Type B pancreatic cell (in vitro differentiated cells): ENCODE results near the gene OR2AG1. TPM values are rescaled to one million over a fixed set of nuclear protein-coding genes. Genes with fewer than 3 reads are reported as not detected.

Experiments
- DNase-seq: peaks from one replicate; pipeline ENCODE4 v3.0.0; 2021; ENCODE audit warnings: mixed read lengths; ENCODE audit not compliant: unreplicated experiment; ENCODE audit errors: extremely low spot score
- H3K27ac Mint-ChIP-seq: 2 replicates; pipeline ENCODE4 v1.8.0; 2021; ENCODE audit warnings: mild to moderate bottlenecking, mixed read lengths
- H3K27me3 Mint-ChIP-seq: 2 replicates; pipeline ENCODE4 v1.8.0; 2021; ENCODE audit warnings: mixed read lengths
- H3K36me3 Mint-ChIP-seq: 2 replicates; pipeline ENCODE4 v1.8.0; 2021; ENCODE audit warnings: mixed read lengths
- H3K4me1 Mint-ChIP-seq: one replicate; pipeline ENCODE4 v1.8.0; 2021; ENCODE audit warnings: mixed read lengths; ENCODE audit not compliant: unreplicated experiment
- H3K4me3 Mint-ChIP-seq: 2 replicates; pipeline ENCODE4 v1.8.0; 2021; ENCODE audit warnings: mild to moderate bottlenecking, mixed read lengths
- H3K9me3 Mint-ChIP-seq: 2 replicates; pipeline ENCODE4 v1.8.0; 2021; ENCODE audit warnings: mixed read lengths
- CTCF ChIP-seq: fragments of 200-600 bp; sonication (generic); conservative IDR thresholded peaks from 2 replicates; pipeline ENCODE4 v1.5.0; 2021; ENCODE audit warnings: antibody characterized with exemption, mild to moderate bottlenecking
- total RNA-seq: library from RNA; stranded (reverse); gene quantifications from 2 replicates; pipeline ENCODE4 v1.2.1, GENCODE V29; 2021; ENCODE audit warnings: low replicate concordance

The OR2AG1 gene
- total RNA-seq, 1 donor from 2014 or later, result not detected

- no peaks in the 10 kb centered on the region for H3K9me3 Mint-ChIP-seq
- no peak overlapping the region for H3K27ac Mint-ChIP-seq
- H3K36me3 Mint-ChIP-seq, result no peaks in the 10 kb centered on the region
- no peak for TF ChIP-seq CTCF
- no peak for DNase-seq
- H3K27me3 Mint-ChIP-seq, result no peaks in the 10 kb centered on the region
- no peak overlapping the region for H3K4me3 Mint-ChIP-seq
- no peaks in the 10 kb centered on the region for H3K4me1 Mint-ChIP-seq
Measured at GRCh38 chr11:6834021-6834420, 51.2 kb downstream of the OR2AG1 start.

Other genes starting within 250 kb of the OR2AG1 start
- 19.7 and 23.5 TPM in 2 replicates for gene RRP8, start 179.4 kb upstream of the OR2AG1 start, total RNA-seq
- gene ILK, start 179.2 kb upstream of the OR2AG1 start, total RNA-seq, result 92.7 and 135 TPM in 2 replicates
- gene TAF10, start 170.8 kb upstream of the OR2AG1 start, total RNA-seq, result 121 and 130 TPM in 2 replicates
- 72.8 and 97.8 TPM in 2 replicates for gene TPP1, start 163.6 kb upstream of the OR2AG1 start, total RNA-seq
- gene DCHS1, start 127.2 kb upstream of the OR2AG1 start, total RNA-seq, result 3.9 and 54.9 TPM in 2 replicates
- 46.6 and 67.3 TPM in 2 replicates for gene MRPL17, start 99.7 kb upstream of the OR2AG1 start, total RNA-seq
- 0.07 TPM in 1 of 2 replicates, not detected in the other for gene OR2AG2, start 11.0 kb upstream of the OR2AG1 start, total RNA-seq
- 0.07 and 0.27 TPM in 2 replicates for gene OR6A2, start 16.7 kb downstream of the OR2AG1 start, total RNA-seq
- not detected in 2 replicates for gene OR10A5, start 62.7 kb downstream of the OR2AG1 start, total RNA-seq
- not detected in 2 replicates for gene OR10A2, start 80.0 kb downstream of the OR2AG1 start, total RNA-seq
- gene OR10A4, start 93.6 kb downstream of the OR2AG1 start, total RNA-seq, result not detected in 2 replicates
- 0.27 TPM in 1 of 2 replicates, not detected in the other for gene OR2D2, start 109.5 kb downstream of the OR2AG1 start, total RNA-seq
- gene OR2D3, start 138.0 kb downstream of the OR2AG1 start, total RNA-seq, result not detected in 2 replicates
- gene ZNF215, start 143.4 kb downstream of the OR2AG1 start, total RNA-seq, result 3.2 and 4.6 TPM in 2 replicates
- 6.3 and 7.9 TPM in 2 replicates for gene ZNF214, start 237.3 kb downstream of the OR2AG1 start, total RNA-seq
- gene NLRP14, start 237.5 kb downstream of the OR2AG1 start, total RNA-seq, result 0.12 and 0.24 TPM in 2 replicates